Activated B cell treated with CpG ODN at 0.5 μM for 24 hours (primary cell): ENCODE data around the gene RNF40. TPM values are rescaled to one million over a fixed set of nuclear protein-coding genes. Genes with fewer than 3 reads are reported as not detected.

Experiments
- ATAC-seq: fragments of 200-7000 bp; cut with Tn5 transposase; one replicate; pipeline ENCODE4 v1.10.0; 2021; ENCODE audit warnings: low read depth, mild to moderate bottlenecking, moderate library complexity
- CTCF ChIA-PET: fragments of 350-600 bp; sonication (Branson Sonifier 250); formaldehyde crosslinking; loops from one replicate; lab custom pipeline; 2021; ENCODE audit warnings: antibody characterized with exemption; lab: Charles Lee
- POLR2A ChIA-PET: fragments of 350-600 bp; sonication (Branson Sonifier 250); formaldehyde crosslinking; loops from one replicate; lab custom pipeline; 2021; ENCODE audit warnings: antibody characterized with exemption; lab: Charles Lee
- DNase-seq: peaks from one replicate; pipeline ENCODE4 v3.0.0; 2022
- H3K27ac Mint-ChIP-seq: one replicate; pipeline ENCODE4 v1.8.0; 2020; ENCODE audit warnings: mixed read lengths
- H3K27me3 Mint-ChIP-seq: one replicate; pipeline ENCODE4 v1.8.0; 2021; ENCODE audit warnings: mixed read lengths
- H3K36me3 Mint-ChIP-seq: one replicate; pipeline ENCODE4 v1.8.0; 2021; ENCODE audit warnings: low read depth, mixed read lengths
- H3K4me1 Mint-ChIP-seq: one replicate; pipeline ENCODE4 v1.8.0; 2021; ENCODE audit warnings: mixed read lengths
- H3K4me3 Mint-ChIP-seq: one replicate; pipeline ENCODE4 v1.8.0; 2020; ENCODE audit warnings: mild to moderate bottlenecking, mixed read lengths
- H3K9me3 Mint-ChIP-seq: one replicate; pipeline ENCODE4 v1.8.0; 2020; ENCODE audit warnings: mixed read lengths
- intact Hi-C: fragments of 100-400 bp; cut with micrococcal nuclease; formaldehyde crosslinking; loops from one replicate; pipeline ENCODE4 v1.15.1; 2024
- total RNA-seq: library from RNA; stranded (reverse); gene quantifications from 2 replicates; pipeline ENCODE4 v1.2.3, GENCODE V29; 2022
- TF ChIP-seq, protein P1 (sequence below): fragments of 200-600 bp; IDR thresholded peaks from one replicate; pipeline ENCODE4 v1.8.0; 2022; ENCODE audit warnings: antibody characterized with exemption, mild to moderate bottlenecking

RNF40 gene
- total RNA-seq, 1 donor from 2014 or later, result 117 TPM

DNA sequence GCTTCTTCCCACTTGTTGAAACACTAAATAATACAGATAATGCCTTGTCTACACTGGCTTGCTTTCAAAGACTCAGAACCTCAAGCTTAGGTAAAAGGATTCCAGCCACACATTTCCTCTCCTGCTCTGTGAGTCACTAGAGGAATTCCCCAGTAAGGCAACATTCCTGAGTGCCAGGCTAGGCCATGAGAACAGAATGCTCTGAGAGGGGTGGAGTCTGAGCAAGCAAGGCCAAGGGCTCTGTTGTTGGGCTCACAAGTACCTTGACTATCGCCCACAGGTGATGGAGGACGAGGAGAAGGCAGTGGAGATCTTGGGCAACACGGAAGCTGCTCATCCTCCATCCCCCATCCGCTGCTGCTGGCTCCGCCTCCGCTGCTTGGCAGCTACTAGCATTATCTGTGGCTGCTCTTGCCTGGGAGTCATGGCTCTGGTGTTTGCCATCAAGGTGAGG lies 20.6 kb upstream of the RNF40 start:
- H3K4me3 Mint-ChIP-seq, result no peak overlapping the region
- DNase-seq (no peak), ATAC-seq (no peak)
- H3K27ac Mint-ChIP-seq, result no peak overlapping the region
- POLR2A ChIA-PET, result interaction anchor here (0.6 kb wide), 1 partner anchor 156 kb away, joined by 3 read pairs; no protein-coding TSS in a partner anchor
- TF ChIP-seq, protein P1, sequence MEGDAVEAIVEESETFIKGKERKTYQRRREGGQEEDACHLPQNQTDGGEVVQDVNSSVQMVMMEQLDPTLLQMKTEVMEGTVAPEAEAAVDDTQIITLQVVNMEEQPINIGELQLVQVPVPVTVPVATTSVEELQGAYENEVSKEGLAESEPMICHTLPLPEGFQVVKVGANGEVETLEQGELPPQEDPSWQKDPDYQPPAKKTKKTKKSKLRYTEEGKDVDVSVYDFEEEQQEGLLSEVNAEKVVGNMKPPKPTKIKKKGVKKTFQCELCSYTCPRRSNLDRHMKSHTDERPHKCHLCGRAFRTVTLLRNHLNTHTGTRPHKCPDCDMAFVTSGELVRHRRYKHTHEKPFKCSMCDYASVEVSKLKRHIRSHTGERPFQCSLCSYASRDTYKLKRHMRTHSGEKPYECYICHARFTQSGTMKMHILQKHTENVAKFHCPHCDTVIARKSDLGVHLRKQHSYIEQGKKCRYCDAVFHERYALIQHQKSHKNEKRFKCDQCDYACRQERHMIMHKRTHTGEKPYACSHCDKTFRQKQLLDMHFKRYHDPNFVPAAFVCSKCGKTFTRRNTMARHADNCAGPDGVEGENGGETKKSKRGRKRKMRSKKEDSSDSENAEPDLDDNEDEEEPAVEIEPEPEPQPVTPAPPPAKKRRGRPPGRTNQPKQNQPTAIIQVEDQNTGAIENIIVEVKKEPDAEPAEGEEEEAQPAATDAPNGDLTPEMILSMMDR, result no peak
- H3K36me3 Mint-ChIP-seq, result peaks cover 66% of the 10 kb centered on the region
- no peaks in the 10 kb centered on the region for H3K4me1 Mint-ChIP-seq
- intact Hi-C loops, result no loop called here
- CTCF ChIA-PET, result no interaction called here
- no peaks in the 10 kb centered on the region for H3K9me3 Mint-ChIP-seq
- no peaks in the 10 kb centered on the region for H3K27me3 Mint-ChIP-seq

DNA sequence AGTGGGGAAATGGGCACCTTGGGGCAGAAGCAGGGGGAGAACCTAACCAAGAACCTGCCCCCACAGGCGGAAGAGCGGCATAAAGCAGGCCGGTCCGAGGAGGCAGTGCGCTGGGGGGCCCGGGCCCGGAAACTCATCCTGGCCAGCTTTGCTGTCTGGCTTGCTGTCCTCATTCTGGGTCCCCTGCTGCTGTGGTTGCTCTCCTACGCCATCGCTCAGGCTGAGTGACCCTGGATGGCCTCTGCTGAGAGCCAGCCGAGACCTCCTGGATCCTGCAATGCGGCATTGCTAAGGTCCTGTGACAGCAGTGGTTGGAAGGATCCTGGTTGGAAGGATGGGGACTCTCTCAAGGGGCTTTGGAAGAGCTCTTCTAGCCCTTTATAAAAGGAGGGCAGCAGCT lies 18.4 kb upstream of the RNF40 start:
- Mint-ChIP-seq H3K36me3 (peaks cover 47% of the 10 kb centered on the region), H3K4me3 (no peak overlapping the region), H3K27ac (no peak overlapping the region), H3K4me1 (peaks cover 14% of the 10 kb centered on the region), H3K27me3 (no peaks in the 10 kb centered on the region), H3K9me3 (no peaks in the 10 kb centered on the region)
- intact Hi-C loops, result no loop called here
- DNase-seq (no peak), ATAC-seq (no peak)
- CTCF ChIA-PET, result no interaction called here
- POLR2A ChIA-PET, result interaction anchor here (0.6 kb wide), 1 partner anchor 26 kb away, joined by 5 read pairs; no protein-coding TSS in a partner anchor
- TF ChIP-seq, protein P1, result no peak

DNA sequence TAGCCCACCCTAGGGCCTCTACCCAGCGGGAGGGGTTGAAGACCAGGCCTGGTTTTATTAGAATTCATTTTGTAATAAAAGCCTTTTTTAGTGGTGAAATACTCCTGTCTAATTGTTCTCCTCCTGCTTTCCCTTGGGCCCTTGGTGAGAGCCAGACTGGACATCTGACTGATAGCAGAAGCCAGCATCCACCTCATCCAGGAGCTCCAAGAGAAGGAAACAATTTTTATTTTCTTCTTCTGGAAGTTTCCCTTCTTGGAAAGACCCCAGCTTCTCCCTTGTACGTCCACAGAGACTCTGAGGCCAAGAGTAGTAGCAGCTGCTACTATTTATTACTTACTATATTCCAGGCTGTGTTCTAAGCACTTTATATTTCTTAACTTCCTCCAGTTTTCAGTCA lies 17.9 kb upstream of the RNF40 start:
- ATAC-seq (no peak), DNase-seq (no peak)
- Mint-ChIP-seq H3K4me3 (no peak overlapping the region), H3K27ac (no peak overlapping the region), H3K27me3 (no peaks in the 10 kb centered on the region), H3K36me3 (peaks cover 44% of the 10 kb centered on the region), H3K4me1 (peaks cover 15% of the 10 kb centered on the region), H3K9me3 (no peaks in the 10 kb centered on the region)
- ChIA-PET CTCF (no interaction called here), POLR2A (interaction anchor here (0.6 kb wide), 1 partner anchor 26 kb away, joined by 5 read pairs; no protein-coding TSS in a partner anchor)
- intact Hi-C loops, result no loop called here
- TF ChIP-seq, protein P1, result no peak

DNA sequence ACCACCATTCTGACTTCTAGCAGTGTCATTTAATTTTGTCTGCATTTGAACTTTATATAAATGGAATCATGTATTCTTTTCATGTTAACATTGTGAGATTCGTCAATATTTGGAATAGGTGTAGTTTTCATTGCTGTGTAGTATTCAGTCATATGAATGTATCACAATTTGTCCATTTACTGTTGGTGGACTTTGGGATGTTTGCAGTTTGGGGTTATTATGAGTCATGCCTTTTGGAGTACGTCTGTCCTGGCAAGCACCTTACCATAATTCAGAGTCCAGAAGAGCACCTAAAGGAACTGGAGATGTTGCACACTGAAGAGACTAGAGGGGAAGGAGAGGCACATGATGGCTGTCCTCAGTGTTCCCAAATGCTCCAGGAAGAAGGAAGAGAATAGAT lies 17.0 kb upstream of the RNF40 start:
- POLR2A ChIA-PET, result no interaction called here
- H3K9me3 Mint-ChIP-seq, result no peaks in the 10 kb centered on the region
- ATAC-seq, result no peak
- H3K4me1 Mint-ChIP-seq, result peaks cover 22% of the 10 kb centered on the region
- CTCF ChIA-PET, result no interaction called here
- H3K27ac Mint-ChIP-seq, result no peak overlapping the region
- intact Hi-C loops, result loop anchor here (5.0 kb wide), 1 partner anchor 67 kb away; no protein-coding TSS in a partner anchor
- DNase-seq, result no peak
- H3K36me3 Mint-ChIP-seq, result peaks cover 49% of the 10 kb centered on the region
- no peak overlapping the region for H3K4me3 Mint-ChIP-seq
- H3K27me3 Mint-ChIP-seq, result no peaks in the 10 kb centered on the region
- TF ChIP-seq, protein P1, result no peak

DNA sequence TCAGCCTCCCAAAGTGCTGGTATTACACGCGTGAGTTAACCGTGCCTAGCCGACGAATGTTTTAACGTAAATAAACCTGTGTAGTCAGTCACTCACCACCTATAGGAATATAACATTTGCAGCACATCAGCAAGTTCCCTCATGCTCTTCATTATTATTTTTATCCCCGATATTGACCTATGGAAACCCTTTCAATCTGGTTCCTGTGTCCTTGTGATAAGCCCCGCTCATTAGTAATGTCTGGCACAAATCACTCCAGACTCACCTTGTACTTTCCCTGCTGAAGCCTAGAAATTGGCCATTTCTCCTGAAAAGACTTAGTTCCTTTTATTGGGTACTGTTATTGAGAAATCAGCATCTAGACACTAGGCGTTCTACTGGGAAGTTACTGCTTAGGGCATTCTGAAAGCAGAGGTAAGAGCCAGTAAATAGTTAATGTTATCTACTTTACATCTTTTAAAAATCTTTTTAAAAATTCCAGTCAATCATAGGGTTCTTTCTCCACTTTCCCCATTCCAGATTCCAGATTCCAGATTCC lies 15.4 kb upstream of the RNF40 start:
- TF ChIP-seq, protein P1, result no peak
- no peak for ATAC-seq
- Mint-ChIP-seq H3K9me3 (no peaks in the 10 kb centered on the region), H3K36me3 (peaks cover 49% of the 10 kb centered on the region), H3K4me1 (peaks cover 24% of the 10 kb centered on the region), H3K27me3 (no peaks in the 10 kb centered on the region), H3K27ac (no peak overlapping the region), H3K4me3 (no peak overlapping the region)
- no peak for DNase-seq
- intact Hi-C loops, result loop anchor here (5.0 kb wide), 1 partner anchor 66 kb away; no protein-coding TSS in a partner anchor
- CTCF ChIA-PET, result no interaction called here
- POLR2A ChIA-PET, result interaction anchor here (1.3 to 2.2 kb wide), 5 partner anchors 22 to 340 kb away, joined by 3 to 16 read pairs (median 9); partner anchors contain the start of gene ZNF771
